ENCODE data around the gene DNAH3. TPM values are rescaled to one million over a fixed set of nuclear protein-coding genes. Genes with fewer than 3 reads are reported as not detected.

Gene DNAH3
- polyA plus RNA-seq, 4 donors, result 0.32 to 0.67 (median 0.52) TPM; not detected in 1

DNA sequence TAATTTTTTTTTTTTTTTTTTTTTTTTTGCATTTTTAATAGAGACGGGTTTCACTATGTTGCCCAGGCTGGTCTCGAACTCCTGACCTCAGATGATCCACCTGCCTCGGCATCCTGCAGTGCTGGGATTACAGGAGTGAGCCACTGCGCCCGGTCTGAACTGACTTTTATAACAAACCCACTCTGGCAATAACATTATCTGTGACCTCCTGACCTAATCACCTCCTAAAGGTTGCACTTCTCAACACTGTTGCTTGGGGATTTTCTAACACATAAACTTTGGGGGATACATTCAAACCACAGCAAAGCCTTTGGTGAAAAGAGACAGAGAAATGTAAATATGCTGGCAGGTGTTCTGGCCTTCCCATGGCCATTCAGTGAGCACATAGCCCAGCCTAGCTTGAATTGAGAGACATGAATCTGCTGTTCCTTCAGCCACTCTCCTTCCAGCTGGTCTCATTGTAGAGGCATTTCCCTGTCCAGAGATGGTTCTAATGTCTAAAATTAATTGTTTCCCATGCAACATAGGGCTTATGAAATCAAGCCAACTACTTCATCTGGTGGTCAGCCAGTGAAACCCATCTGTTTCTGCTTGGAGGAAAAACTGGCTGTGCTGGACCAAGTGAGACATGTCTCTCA, 221.8 kb downstream of the DNAH3 start:
- no peak overlapping the region for H3K4me3 ChIP-seq (ENCODE audit: low read depth in 1 of 3, low read length in 3 of 3)
- FAIRE-seq, result no peak
- H3K9me3 ChIP-seq (ENCODE audit: control insufficient read depth in 2 of 2, insufficient read depth in 1 of 2, low read depth in 1 of 2, low read length in 1 of 2), result no peaks in the 10 kb centered on the region
- no peak overlapping the region for H3K27ac ChIP-seq (ENCODE audit: low read depth in 1 of 3, low read length in 2 of 3)
- peaks cover 0 to 2% (median 0%) of the 10 kb centered on the region in 3 donors for H3K4me1 ChIP-seq (ENCODE audit: control insufficient read depth in 3 of 3, insufficient read depth in 2 of 3, low read depth in 1 of 3, low read length in 2 of 3)
- no peak for DNase-seq
- peaks cover 0 to 7% (median 3%) of the 10 kb centered on the region in 3 donors for H3K36me3 ChIP-seq (ENCODE audit: control insufficient read depth in 3 of 3, insufficient read depth in 2 of 3, low read depth in 1 of 3, low read length in 3 of 3)
- WGBS, 3 donors, result 84 to 94% (median 90%) methylated on average over 4 to 5 of the region's 5 CpGs
- no peaks in the 10 kb centered on the region for H3K27me3 ChIP-seq (ENCODE audit: control insufficient read depth in 3 of 3, insufficient read depth in 3 of 3, low read length in 3 of 3)

- Histone ChIP-seq H3K27ac (ENCODE audit: low read depth in 1 of 3, low read length in 2 of 3) (peak overlapping the region in 1 of 3 donors; percentile 56), H3K4me1 (ENCODE audit: control insufficient read depth in 3 of 3, insufficient read depth in 2 of 3, low read depth in 1 of 3, low read length in 2 of 3) (peaks cover 0 to 2% (median 0%) of the 10 kb centered on the region in 3 donors), H3K27me3 (ENCODE audit: control insufficient read depth in 3 of 3, insufficient read depth in 3 of 3, low read length in 3 of 3) (no peaks in the 10 kb centered on the region), H3K9me3 (ENCODE audit: control insufficient read depth in 2 of 2, insufficient read depth in 1 of 2, low read depth in 1 of 2, low read length in 1 of 2) (no peaks in the 10 kb centered on the region), H3K36me3 (ENCODE audit: control insufficient read depth in 3 of 3, insufficient read depth in 2 of 3, low read depth in 1 of 3, low read length in 3 of 3) (peaks cover 0 to 21% (median 3%) of the 10 kb centered on the region in 3 donors), H3K4me3 (ENCODE audit: low read depth in 1 of 3, low read length in 3 of 3) (no peak overlapping the region)
- WGBS, 3 donors, result 88 to 97% (median 91%) methylated on average over 1 of the region's 1 CpG
- DNase-seq (peak; percentile 42 to 70), FAIRE-seq (no peak)
Observed at GRCh38 chr16:20925751-20926150, 224.9 kb downstream of the DNAH3 start.

- Histone ChIP-seq H3K27me3 (ENCODE audit: control insufficient read depth in 3 of 3, insufficient read depth in 3 of 3, low read length in 3 of 3) (no peaks in the 10 kb centered on the region), H3K27ac (ENCODE audit: low read depth in 1 of 3, low read length in 2 of 3) (no peak overlapping the region), H3K4me1 (ENCODE audit: control insufficient read depth in 3 of 3, insufficient read depth in 2 of 3, low read depth in 1 of 3, low read length in 2 of 3) (peaks cover 0 to 2% (median 0%) of the 10 kb centered on the region in 3 donors), H3K36me3 (ENCODE audit: control insufficient read depth in 3 of 3, insufficient read depth in 2 of 3, low read depth in 1 of 3, low read length in 3 of 3) (peaks cover 0 to 28% (median 3%) of the 10 kb centered on the region in 3 donors), H3K4me3 (ENCODE audit: low read depth in 1 of 3, low read length in 3 of 3) (no peak overlapping the region), H3K9me3 (ENCODE audit: control insufficient read depth in 2 of 2, insufficient read depth in 1 of 2, low read depth in 1 of 2, low read length in 1 of 2) (no peaks in the 10 kb centered on the region)
- FAIRE-seq (no peak), DNase-seq (no peak)
- 84 to 99% (median 98%) methylated on average over 3 of the region's 3 CpGs for WGBS, 3 donors
Observed at GRCh38 chr16:20923876-20924275, 226.8 kb downstream of the DNAH3 start.

DNA sequence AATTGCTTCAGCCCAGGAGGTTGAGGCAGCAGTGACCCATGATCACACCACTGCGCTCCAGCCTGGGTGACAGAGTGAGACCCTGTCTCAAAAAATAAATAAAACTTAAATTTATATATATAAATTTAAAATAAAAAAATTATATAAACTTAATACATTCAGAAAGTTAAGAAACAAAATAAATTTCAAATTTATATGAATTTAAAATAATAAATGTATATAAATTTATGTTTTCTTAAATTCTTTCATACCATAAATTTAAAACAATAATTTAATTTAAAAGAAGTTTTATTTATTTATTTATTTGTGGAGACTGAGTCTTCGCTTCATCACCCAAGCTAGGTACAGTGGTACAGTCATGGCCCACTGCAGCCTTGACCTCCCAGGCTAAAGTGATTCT, 229.8 kb downstream of the DNAH3 start:
- Histone ChIP-seq H3K27ac (ENCODE audit: low read depth in 1 of 3, low read length in 2 of 3) (no peak overlapping the region), H3K9me3 (ENCODE audit: control insufficient read depth in 2 of 2, insufficient read depth in 1 of 2, low read depth in 1 of 2, low read length in 1 of 2) (no peaks in the 10 kb centered on the region), H3K4me1 (ENCODE audit: control insufficient read depth in 3 of 3, insufficient read depth in 2 of 3, low read depth in 1 of 3, low read length in 2 of 3) (peaks cover 0 to 2% (median 0%) of the 10 kb centered on the region in 3 donors), H3K4me3 (ENCODE audit: low read depth in 1 of 3, low read length in 3 of 3) (no peak overlapping the region), H3K36me3 (ENCODE audit: control insufficient read depth in 3 of 3, insufficient read depth in 2 of 3, low read depth in 1 of 3, low read length in 3 of 3) (peaks cover 0 to 37% (median 3%) of the 10 kb centered on the region in 3 donors), H3K27me3 (ENCODE audit: control insufficient read depth in 3 of 3, insufficient read depth in 3 of 3, low read length in 3 of 3) (no peaks in the 10 kb centered on the region)
- WGBS, 3 donors, result 98 to 100% (median 98%) methylated on average over 2 of the region's 2 CpGs
- FAIRE-seq, result no peak
- DNase-seq, result no peak

DNA sequence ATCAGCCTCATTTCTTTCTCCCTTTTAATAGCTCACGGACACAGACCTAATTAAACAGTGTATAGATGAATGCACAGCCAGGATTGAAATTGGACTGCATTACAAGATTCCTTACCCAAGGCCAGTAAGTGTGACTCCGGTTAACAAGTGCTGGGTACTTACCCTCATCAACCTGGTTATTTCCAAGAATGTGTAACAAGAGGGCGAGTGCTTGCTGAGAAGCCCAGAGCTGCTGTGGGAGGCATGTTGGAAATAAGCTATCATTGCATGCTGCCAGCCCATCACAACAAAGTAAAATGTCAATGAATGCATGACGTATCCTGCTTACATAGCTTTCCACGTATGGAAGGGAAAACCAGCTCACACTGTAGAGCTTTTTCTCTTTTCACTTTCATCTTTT, 230.6 kb downstream of the DNAH3 start:
- WGBS, 3 donors, result 92 to 96% (median 95%) methylated on average over 5 of the region's 5 CpGs
- DNase-seq, result no peak

GRCh38 chr16:20918486-20919239, 232.0 kb downstream of the DNAH3 start:
- peaks cover 0 to 38% (median 0%) of the 10 kb centered on the region in 3 donors for H3K36me3 ChIP-seq (ENCODE audit: control insufficient read depth in 3 of 3, insufficient read depth in 2 of 3, low read depth in 1 of 3, low read length in 3 of 3)
- no peaks in the 10 kb centered on the region for H3K27me3 ChIP-seq (ENCODE audit: control insufficient read depth in 3 of 3, insufficient read depth in 3 of 3, low read length in 3 of 3)
- no peaks in the 10 kb centered on the region for H3K9me3 ChIP-seq (ENCODE audit: control insufficient read depth in 2 of 2, insufficient read depth in 1 of 2, low read depth in 1 of 2, low read length in 1 of 2)
- FAIRE-seq, result no peak
- H3K4me1 ChIP-seq (ENCODE audit: control insufficient read depth in 3 of 3, insufficient read depth in 2 of 3, low read depth in 1 of 3, low read length in 2 of 3), result no peaks in the 10 kb centered on the region
- no peak overlapping the region for H3K4me3 ChIP-seq (ENCODE audit: low read depth in 1 of 3, low read length in 3 of 3)
- WGBS, 3 donors, result 68 to 76% (median 70%) methylated on average over 4 of the region's 4 CpGs
- peak overlapping the region in 1 of 3 donors; percentile 17 for H3K27ac ChIP-seq (ENCODE audit: low read depth in 1 of 3, low read length in 2 of 3)
- DNase-seq, result no peak

More for the DNA sequence above, 230.6 kb downstream of the DNAH3 start:
- H3K27ac ChIP-seq (ENCODE audit: low read depth in 1 of 3, low read length in 2 of 3), result no peak overlapping the region
- H3K36me3 ChIP-seq (ENCODE audit: control insufficient read depth in 3 of 3, insufficient read depth in 2 of 3, low read depth in 1 of 3, low read length in 3 of 3), result peaks cover 0 to 39% (median 3%) of the 10 kb centered on the region in 3 donors
- H3K9me3 ChIP-seq (ENCODE audit: control insufficient read depth in 2 of 2, insufficient read depth in 1 of 2, low read depth in 1 of 2, low read length in 1 of 2), result no peaks in the 10 kb centered on the region
- no peak overlapping the region for H3K4me3 ChIP-seq (ENCODE audit: low read depth in 1 of 3, low read length in 3 of 3)
- H3K27me3 ChIP-seq (ENCODE audit: control insufficient read depth in 3 of 3, insufficient read depth in 3 of 3, low read length in 3 of 3), result no peaks in the 10 kb centered on the region
- H3K4me1 ChIP-seq (ENCODE audit: control insufficient read depth in 3 of 3, insufficient read depth in 2 of 3, low read depth in 1 of 3, low read length in 2 of 3), result no peaks in the 10 kb centered on the region
- no peak for FAIRE-seq

GRCh38 chr16:20916942-20917341, 233.7 kb downstream of the DNAH3 start:
- no peak overlapping the region for H3K27ac ChIP-seq (ENCODE audit: low read depth in 1 of 3, low read length in 2 of 3)

DNA sequence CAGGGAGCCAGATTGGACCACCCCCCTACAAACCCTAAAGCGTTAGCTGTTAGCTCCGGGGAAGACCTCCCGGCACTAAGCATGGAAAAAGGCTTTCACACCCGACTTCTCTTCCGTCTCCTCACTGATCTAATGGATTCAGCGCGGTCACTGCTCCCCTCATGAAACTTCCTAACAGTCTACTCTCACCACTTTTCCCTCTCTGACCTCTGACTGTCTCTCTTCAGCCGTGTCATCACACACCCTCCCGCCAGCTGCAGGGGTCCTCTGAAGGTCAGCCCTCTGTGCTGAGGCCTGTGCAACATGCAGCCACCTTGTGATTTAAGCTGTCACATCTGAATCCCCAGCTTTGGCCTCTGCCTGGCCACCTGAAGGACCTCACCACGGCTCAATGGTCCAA, 234.4 kb downstream of the DNAH3 start:
- Histone ChIP-seq H3K27ac (ENCODE audit: low read depth in 1 of 3, low read length in 2 of 3) (no peak overlapping the region), H3K27me3 (ENCODE audit: control insufficient read depth in 3 of 3, insufficient read depth in 3 of 3, low read length in 3 of 3) (no peaks in the 10 kb centered on the region), H3K4me1 (ENCODE audit: control insufficient read depth in 3 of 3, insufficient read depth in 2 of 3, low read depth in 1 of 3, low read length in 2 of 3) (peaks cover 0 to 2% (median 1%) of the 10 kb centered on the region in 3 donors), H3K4me3 (ENCODE audit: low read depth in 1 of 3, low read length in 3 of 3) (no peak overlapping the region), H3K36me3 (ENCODE audit: control insufficient read depth in 3 of 3, insufficient read depth in 2 of 3, low read depth in 1 of 3, low read length in 3 of 3) (peaks cover 0 to 29% (median 0%) of the 10 kb centered on the region in 3 donors), H3K9me3 (ENCODE audit: control insufficient read depth in 2 of 2, insufficient read depth in 1 of 2, low read depth in 1 of 2, low read length in 1 of 2) (no peaks in the 10 kb centered on the region)
- no peak for DNase-seq
- WGBS, 3 donors, result 93 to 98% (median 95%) methylated on average over 10 of the region's 10 CpGs
- FAIRE-seq, result no peak

More at GRCh38 chr16:20916942-20917341, 233.7 kb downstream of the DNAH3 start:
- WGBS, 3 donors, result 86 to 100% (median 100%) methylated on average over 3 to 4 of the region's 4 CpGs
- Histone ChIP-seq H3K9me3 (ENCODE audit: control insufficient read depth in 2 of 2, insufficient read depth in 1 of 2, low read depth in 1 of 2, low read length in 1 of 2) (no peaks in the 10 kb centered on the region), H3K27me3 (ENCODE audit: control insufficient read depth in 3 of 3, insufficient read depth in 3 of 3, low read length in 3 of 3) (no peaks in the 10 kb centered on the region), H3K4me3 (ENCODE audit: low read depth in 1 of 3, low read length in 3 of 3) (no peak overlapping the region), H3K36me3 (ENCODE audit: control insufficient read depth in 3 of 3, insufficient read depth in 2 of 3, low read depth in 1 of 3, low read length in 3 of 3) (peaks cover 0 to 30% (median 0%) of the 10 kb centered on the region in 3 donors), H3K4me1 (ENCODE audit: control insufficient read depth in 3 of 3, insufficient read depth in 2 of 3, low read depth in 1 of 3, low read length in 2 of 3) (no peaks in the 10 kb centered on the region)
- DNase-seq (no peak), FAIRE-seq (no peak)

Data from small intestine (tissue), 7 donors.